ENCODE results near the gene DUSP7.

DUSP7 gene

GRCh38 chr3:52006017-52006819 lies 50.2 kb downstream of the DUSP7 start:
- no peak for DNase-seq (ENCODE audit: low spot score)
- TF ChIP-seq CTCF (IDR thresholded peaks at IDR 0.05) = no peak
- Histone ChIP-seq H3K4me3 (no peak overlapping the region), H3K27ac (no peak overlapping the region)

- TF ChIP-seq CTCF (IDR thresholded peaks at IDR 0.05) = no peak
- no peak overlapping the region for H3K4me3 ChIP-seq
- H3K27ac ChIP-seq = peak overlapping the region in 1 of 2 donors; percentile 2
- no peak for DNase-seq (ENCODE audit: low spot score)
These were observed 50.8 kb downstream of the DUSP7 start for GRCh38 chr3:52005571-52005986.

GRCh38 chr3:52004906-52005395 lies 51.4 kb downstream of the DUSP7 start:
- DNase-seq (ENCODE audit: low spot score) = no peak
- H3K27ac ChIP-seq = peak overlapping the region in 1 of 2 donors; percentile 2
- no peak for TF ChIP-seq CTCF (IDR thresholded peaks at IDR 0.05)
- no peak overlapping the region for H3K4me3 ChIP-seq

GRCh38 chr3:52004163-52004787 lies 52.1 kb downstream of the DUSP7 start:
- no peak for DNase-seq (ENCODE audit: low spot score)
- no peak overlapping the region for H3K4me3 ChIP-seq
- no peak overlapping the region for H3K27ac ChIP-seq
- TF ChIP-seq CTCF (IDR thresholded peaks at IDR 0.05) = peak; percentile 57

- Histone ChIP-seq H3K4me3 (no peak overlapping the region), H3K27ac (no peak overlapping the region)
- TF ChIP-seq CTCF (IDR thresholded peaks at IDR 0.05) = no peak
- no peak for DNase-seq (ENCODE audit: low spot score)
These were observed 53.6 kb downstream of the DUSP7 start for GRCh38 chr3:52002748-52003147.

- DNase-seq (ENCODE audit: low spot score) = no peak
- TF ChIP-seq CTCF (IDR thresholded peaks at IDR 0.05) = peak; percentile 79
- H3K27ac ChIP-seq = no peak overlapping the region
- H3K4me3 ChIP-seq = no peak overlapping the region
These were observed 54.9 kb downstream of the DUSP7 start for GRCh38 chr3:52001443-52001974.

Measured in coronary artery (tissue), 2 donors.